Measurements from ENCODE around the gene TNFSF12.

- TF ChIP-seq POLR2A (IDR thresholded peaks at IDR 0.05) (no peak), CTCF (IDR thresholded peaks at IDR 0.05) (no peak), EP300 (IDR thresholded peaks at IDR 0.05) (no peak), POLR2AphosphoS5 (IDR thresholded peaks at IDR 0.05) (no peak)
Measured at GRCh38 chr17:7556627-7557026, 7.8 kb downstream of the TNFSF12 start.

Data from stomach (tissue), 4 donors.